GM19324 (cell line): ENCODE measurements around the gene TBX3.

Experiments used
- ATAC-seq: cut with Tn5 transposase; IDR thresholded peaks from one replicate; pipeline ENCODE4 v1.9.1; 2021; ENCODE audit warnings: mild to moderate bottlenecking, moderate library complexity; ENCODE audit not compliant: unreplicated experiment, low FRiP score

Gene TBX3

DNA sequence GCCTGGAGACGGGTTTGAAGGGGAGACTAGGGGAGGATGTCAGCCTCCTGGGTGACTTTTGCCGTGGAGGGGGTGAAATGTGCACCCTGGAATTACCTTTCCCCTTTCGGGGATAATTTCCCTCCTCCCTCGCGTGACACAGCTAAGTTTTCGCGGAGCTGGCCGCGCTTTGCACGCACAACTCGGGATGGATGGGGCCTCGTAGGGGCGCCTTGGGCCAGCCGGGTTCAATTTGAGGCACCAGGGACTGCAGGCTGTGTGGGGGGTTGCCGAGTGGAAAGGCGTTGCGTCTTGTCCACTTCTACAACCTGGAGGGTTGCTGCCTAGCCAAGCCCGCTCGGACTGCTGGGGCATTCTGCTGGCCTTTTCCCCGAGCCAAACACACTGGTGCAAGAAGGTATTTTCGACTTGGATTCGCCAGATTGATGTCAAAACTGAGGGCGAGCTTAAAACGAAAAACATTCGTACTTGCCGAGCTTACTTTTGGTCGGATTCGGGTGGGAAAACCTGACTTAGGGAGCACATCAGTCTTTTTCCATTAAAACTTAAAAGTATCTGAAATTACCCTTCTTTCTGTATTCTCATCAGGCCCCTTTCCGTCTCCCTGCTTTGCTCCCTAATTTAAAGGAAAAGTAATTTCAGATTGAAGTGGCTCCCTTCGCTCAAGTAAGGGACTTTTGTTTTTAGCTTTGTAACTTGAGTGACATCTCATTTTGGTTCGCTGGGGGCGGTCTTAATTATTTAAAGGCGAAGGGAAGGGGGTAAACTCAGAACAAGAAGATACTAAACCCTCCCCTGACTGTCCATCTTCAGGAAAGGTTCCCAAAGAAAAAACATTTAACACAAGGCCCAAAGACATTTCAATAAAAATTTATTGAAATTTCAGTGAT lies 14.3 kb downstream of the TBX3 start:
- no peak for ATAC-seq

DNA sequence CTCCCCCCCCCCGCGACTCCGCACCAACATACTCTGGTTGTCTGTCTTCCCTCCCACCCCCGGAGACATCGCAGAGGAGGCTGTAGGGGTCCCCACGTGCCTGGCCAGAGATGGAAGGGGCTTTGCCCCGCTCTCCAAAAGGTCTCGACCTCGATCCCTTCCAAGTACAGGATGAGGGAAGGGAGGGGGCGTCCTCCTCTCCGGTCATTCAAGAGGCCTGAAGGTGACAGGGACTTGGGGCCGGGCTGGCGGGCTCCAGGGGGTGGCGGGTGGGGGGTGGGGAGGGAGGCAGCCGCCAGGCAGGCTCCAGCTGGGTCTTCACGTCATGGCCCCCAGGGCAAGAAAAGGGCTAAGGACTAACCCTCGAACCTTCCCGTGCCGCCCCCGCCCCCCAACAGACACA lies 15.1 kb downstream of the TBX3 start:
- no peak for ATAC-seq

DNA sequence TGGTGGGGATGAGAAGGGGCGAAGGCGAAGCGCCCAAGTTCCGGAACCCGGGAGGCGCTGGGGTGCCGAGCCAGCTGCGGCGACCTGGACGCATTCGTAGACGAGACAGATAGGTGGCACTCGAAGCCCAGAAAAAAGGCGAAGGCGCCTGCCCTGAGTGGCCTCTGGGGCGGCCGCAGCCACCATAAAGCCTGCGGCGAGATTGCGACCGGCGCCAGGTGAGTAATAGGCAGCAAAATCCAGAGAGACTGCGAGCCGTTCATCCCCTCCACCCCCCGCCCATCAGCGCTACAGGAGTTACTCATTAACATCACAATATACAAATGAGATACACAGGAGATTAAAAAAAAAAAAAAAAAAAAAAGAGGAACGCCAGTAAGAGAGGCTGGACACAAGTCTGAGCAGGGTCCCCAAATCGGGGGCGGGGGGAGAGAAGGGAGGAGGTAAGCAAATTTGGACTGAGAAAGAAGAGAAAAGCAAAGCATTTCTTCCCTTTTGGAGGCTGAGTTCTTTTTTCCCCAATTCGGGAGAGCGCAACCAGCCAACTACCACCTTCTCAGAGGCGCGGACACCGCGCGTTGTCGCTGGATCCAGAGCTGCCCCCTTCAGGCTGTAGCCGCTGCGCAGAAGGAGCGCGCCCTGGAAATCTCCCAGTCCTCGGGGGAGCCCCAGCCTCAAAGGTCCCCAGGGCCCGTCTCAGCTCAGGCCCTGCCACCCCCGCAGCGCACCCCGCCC lies 15.7 kb downstream of the TBX3 start:
- no peak for ATAC-seq

DNA sequence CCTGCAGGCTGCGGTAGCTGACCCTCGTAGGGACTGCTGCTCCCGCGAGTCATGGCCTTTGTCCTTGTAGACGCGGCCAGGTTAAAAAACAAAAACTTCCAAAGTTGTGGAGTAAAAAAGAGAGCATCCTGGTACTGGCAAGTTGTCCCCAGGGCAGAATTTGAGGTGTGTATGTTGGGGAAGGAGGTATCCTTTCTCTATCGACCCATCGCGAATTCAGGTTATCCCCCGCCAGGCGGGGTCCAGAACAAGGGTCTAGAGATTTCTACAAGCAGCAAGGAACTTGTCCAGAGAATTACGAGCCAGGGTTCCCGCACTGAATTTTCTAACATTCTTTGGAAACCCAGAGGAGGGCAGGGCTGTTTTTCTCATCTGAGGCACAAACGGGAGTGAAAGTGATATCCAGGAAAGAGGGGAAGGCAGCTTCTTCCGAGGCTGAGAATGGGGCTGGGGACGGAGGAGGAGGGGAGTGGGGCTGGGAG lies 16.3 kb downstream of the TBX3 start:
- no peak for ATAC-seq

DNA sequence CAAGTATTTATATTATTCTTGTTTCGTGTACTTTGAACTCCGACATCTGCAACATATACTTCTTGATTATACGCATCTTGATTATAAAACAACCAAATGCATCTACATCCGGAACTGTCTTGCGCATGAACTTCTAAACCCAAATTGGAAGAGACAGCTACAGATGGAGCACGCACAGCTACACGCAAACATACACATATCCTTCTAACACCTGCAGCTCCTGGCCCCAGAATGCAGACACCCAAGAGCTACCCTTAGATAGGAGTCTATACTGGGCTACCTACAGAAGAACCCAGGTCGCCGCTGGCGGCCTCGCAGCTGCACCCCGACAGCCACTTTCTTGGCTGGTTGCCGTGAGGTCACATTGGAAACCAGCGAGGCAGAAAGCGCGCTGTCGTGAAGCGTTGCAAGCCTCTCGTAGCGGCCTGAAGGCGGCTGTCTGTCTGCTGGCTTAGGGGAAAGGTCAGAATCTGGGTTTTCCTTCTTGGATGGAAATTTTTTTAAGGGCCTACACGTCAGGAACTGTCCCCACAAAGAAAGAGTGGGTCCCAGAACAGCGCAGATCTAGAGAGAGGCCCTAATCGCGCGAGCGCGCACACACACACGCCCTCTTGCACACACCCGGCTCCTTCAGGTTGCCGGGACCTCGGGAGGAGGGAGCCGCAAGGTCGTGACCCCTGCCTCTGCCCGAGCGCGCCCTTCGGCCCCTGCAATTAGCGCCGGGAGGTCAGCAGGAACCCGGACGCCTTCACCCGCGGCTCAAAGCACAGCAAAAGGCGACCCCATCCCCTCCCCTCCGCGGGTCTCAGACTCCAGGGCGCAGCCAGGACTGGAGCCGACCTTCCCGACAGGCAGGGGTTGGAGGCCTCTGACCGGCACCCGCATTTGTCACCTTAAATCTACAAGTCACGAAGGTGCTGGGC lies 17.0 kb downstream of the TBX3 start:
- no peak for ATAC-seq

DNA sequence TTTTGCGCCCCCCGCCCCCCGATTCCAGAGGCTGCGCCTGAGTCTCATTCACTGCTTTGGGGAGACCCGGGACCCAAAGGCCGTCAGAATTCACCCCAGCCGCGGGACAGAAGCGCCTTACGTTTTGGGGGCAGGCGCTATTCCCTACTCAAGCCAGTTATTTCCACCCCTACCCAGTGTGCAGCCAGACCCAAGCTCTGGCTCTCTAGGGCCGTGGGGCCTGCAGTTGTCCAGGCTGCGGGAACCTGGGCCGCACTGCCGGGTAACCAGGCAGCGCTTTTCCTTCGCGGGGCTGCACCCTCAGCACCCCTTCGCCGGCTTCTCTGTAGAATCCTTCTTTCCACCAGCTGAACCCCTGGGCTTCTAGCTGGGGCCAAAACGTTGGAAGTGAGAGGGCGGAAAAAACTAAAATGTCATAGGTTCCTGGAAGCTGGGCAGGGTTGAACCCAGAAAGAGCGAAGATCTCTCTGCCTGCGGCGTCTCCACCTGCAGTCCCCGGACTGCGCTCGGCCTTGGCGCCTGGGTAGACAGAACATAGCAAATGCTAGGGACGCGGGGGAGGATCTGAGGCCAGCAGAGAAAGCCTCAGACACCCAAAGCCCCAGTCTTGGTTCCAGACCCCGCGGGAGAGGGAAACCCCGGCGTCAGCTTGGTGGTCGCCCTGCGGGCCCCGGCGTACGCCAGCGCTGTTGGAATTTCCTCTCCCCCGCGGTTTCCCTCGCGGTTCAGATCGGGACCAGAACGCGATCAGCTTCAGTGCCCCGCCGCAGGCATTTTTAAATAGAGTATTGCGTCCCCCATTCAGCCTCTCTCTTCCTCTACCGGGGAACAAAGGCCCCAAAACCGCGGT lies 18.3 kb downstream of the TBX3 start:
- ATAC-seq: no peak

DNA sequence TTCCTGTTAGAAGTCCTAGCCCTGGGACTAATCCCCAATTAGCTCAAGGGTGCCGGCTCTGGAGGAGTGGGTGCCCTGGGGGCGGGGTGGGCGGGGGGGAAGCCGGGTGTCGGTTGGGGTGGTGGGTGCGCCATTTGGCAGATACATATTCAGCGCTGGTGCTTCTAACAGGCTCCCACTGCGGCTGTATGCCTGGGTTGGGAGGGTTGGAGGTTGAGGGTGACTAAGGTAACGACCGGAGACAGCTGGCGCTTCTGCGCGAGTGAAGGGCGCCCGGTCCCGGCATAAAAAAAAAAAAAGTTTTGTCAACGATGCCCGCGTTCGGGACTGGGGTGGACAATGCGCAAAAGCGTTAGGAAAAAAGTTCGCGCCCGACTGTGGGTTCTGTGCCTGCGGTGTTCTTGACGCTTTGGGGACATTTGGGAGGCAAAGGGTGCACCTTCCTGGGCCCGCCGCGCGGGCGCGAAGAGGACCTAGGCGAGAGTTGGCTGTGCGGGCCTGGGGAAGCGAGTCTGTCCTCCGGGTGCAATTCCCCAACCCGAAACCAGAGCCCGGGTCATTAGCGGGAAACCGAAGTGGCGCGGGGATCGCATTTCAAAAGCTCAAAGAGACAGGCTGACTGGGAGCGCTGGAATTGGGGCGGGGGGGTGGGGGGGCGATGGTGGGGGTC lies 19.2 kb downstream of the TBX3 start:
- no peak for ATAC-seq

DNA sequence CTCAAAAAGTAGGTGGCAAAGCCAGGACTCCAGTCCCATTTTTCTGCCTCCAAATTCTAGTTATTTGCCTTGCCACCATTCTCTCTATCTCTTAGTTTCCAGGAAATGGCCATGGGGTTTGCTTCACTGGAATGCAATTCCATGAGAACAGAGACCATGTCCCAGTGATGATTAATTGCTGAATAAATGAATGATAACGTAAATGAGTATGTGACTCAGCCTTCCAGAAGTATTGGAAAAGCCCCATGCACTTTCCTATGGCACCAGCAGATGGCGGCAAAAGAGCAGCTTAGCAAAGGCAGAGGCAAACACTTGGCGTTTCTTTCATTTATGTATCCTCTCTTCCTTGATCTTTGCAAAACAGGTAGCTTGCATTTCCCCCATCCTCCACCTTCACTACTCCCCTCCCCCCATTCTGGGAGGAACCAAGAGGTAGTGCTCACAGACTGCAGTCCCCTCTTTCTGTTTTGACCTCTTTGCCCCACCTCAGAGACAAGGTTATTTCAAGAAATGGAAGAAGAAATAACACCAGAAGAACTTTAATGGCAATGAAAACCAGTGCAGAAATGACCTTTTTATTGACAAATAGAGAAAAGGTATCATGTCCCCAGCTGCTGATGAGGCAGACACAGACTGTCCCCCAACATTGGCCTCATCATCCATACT lies 21.3 kb downstream of the TBX3 start:
- no peak for ATAC-seq

DNA sequence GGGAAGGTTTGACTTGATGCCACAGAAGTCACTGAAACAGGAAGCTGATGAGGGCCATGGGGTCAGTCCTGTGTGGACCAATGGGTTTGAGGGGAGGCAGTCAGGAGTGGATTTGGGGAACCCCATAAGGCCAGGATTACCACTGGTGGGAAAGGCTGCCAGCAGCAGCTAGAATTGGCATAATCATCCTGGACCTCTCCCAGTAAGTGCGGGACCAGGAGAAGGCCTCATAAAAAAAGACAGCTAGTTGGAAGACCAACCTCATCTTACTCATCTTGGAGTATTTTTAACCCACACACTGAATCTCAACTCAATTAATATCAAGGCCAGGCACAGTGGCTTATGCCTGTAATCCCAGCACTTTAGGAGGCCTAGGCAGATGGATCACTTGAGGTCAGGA lies 22.7 kb downstream of the TBX3 start:
- ATAC-seq: no peak

DNA sequence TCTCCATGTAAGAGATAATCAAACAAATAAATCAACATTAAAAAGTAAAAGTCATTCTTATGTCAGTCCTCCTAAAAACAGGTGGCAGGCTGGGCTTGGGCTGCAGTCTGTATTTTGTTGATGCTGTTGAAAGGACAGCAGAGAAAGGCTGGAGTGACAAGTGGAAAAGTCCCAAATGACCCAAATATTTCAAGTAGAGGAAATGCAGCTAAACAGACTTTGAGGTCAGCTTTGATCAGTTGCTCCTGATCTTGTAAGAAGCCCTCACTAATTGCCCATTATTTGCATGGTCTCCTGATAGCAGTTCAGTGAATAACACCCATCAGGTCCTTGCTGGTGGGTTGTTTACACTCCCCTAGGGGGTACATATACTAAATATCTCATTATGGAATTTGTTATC lies 24.9 kb downstream of the TBX3 start:
- no peak for ATAC-seq

DNA sequence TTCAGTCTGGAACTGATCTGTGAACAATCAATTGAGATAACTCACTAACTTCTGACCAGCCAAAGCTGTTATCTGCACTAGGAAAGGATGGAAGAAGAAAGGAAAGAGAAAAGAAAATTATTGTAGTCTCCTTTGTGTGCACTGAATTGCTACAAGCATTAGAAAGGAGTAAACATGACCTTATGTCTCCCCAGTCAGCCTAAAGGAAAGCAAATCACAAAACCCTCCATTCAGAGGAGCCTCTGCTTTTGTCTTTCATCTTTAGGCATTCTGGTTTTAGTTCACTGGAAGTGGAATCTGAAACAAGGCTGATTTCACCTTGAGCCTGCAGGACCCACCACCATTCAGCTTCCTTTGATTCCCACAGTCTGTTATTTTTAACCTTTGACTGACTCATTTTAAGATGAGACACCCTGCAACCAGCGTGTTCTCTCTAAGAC lies 26.0 kb downstream of the TBX3 start:
- no peak for ATAC-seq

DNA sequence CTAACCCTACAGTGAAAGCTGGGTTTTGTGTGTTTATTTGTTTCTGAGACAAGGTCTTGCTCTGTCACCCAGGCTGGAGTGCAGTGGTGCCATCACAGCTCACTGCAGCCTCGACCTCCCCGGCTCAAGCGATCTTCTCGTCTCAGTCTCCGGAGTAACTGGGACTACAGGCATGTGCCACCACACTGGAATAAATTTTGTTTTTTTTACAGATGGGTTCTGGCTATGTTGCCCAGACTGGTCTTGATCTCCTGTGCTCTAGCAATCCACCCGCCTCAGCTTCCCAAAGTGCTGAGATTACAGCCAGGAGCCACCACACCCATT lies 26.4 kb downstream of the TBX3 start:
- ATAC-seq: no peak

DNA sequence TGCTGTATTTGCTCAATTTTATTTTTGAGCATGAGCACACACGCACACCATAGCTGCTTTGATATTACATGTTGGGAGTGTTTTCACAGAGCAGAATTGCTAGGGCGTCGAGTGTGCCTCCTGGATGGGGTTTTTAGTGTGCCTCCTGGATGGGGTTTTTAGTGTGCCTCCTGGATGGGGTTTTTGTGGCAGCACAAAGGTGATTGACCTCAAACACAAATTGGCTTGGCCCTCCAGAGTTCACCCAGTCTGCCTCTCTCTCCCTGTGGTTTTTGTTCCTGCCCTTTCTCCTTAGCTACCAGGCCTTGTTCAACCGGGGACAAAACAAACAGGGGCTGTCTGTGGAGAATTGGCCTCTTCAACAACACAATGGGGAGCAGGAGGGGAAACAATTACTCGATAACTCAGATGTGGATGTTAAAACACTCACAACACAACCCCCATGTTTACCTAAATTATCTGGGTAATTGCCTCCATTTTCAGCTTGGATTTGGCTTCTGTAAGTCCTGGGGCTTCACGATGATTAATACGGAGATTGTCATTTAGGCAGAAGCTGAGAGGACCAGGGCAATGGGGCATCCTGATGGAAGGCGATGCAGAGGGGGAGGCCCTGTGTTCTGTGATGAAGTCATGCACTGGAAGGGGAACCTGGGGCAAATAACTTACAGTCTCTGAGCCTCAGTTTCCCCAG lies 26.9 kb downstream of the TBX3 start:
- no peak for ATAC-seq

DNA sequence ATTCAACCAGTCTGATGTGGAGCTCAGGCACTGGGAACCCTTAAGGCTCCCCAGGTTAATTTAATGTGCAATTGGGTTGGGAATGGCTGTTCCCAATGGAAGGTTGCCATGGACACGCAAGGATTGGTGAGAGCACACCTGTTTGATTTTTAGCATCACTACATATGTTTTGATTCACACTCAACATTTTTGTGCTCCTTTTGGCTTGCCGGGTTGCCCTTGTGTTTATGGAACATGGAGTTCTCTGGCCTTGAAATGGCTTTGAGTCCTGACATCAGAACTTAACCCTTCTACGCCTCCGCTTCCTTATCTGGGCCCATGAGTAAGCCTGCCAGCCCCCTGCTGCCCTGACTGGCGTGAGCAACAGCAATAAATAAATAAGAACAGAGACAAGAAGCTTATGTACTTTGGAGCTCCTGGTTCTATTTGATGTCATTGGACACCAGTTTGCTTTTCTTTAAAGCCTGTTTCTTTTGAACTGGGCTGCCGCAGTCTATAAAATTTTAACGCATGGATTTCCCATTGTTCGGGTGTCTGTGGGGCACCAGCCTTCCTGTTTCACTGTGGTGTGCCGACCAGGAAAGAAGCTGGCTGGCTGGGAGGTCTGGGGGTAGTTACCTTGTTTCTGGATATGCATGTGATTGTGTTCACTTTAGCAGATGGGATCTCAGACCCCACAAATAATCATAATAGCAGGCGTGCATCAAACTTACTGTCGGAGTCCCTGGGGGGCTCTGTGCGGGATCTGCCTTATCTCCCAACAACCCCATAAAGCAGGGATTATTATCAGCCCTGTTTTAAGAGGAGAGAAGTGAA lies 27.8 kb downstream of the TBX3 start:
- ATAC-seq: no peak

DNA sequence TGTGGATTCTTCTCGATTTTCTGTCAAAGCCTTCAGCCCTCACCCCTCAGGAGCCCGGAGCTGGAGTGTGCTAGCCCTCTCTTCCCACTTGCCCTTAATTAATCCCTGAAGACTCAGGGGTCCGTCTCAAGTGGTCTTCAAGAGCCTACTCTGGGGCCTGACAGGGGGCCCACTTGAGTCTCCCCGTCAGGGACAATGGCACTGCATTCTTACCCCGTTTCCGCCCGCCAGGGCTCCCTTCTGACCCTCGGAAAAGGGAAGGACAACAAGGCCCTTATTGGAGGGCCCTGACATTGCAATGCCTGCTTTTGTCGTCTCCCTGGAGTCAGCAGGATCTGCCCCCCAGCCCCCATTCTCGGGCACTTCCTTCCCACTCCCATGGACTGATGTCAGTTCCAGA lies 34.4 kb downstream of the TBX3 start:
- ATAC-seq: no peak

DNA sequence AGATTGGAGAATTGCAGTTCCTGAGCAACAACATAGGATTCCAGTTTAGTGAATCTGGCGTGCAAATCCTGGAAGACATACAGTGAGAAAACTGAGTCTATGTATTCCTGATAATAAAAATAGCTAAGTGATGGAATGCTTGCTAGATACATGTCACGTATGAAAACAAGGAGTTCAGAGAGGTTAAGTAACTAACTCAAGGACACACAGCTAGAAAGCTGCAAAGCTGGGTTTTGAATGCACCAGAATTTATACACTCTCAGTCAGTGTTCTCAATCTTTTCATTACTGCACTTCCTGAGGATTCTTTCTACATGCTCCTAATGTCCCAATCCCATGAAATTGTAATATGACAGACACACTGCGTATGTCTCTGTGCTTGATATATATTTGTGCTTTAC lies 35.3 kb downstream of the TBX3 start:
- ATAC-seq: no peak

DNA sequence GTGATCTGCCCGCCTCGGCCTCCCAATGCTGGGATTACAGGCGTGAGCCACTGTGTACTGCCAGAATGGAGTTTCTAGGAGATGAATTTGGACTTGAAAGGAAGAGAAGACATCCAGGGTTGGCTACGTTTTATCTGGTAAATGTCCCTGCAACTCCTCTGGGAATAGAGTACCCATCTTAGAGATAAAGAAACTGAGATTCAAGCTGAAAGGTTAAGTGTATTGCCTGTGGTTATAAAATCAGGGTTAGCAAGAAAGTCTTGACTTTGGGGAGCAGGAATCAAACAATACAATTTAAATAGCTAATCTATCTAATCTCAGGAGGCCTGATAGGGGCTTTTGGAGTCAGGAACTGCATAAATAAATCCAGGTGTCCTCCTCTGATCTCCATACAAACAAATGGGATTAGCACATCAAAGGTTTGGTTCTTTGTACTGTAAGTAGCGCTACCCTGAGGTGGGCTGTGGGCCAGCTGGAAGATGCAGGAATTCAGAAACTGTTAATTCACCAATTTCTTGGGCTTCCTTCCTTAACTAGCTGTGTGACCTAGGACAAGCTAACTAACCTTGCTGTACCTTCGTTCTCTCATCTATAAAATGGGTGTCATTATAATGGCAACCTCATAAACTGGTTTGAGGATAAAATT lies 45.1 kb downstream of the TBX3 start:
- no peak for ATAC-seq
